Ovary (tissue), 3 donors: Measurements from ENCODE around the gene ERC1.

Experiments used
- EP300 ChIP-seq: sonication (generic); formaldehyde crosslinking; IDR thresholded peaks from one replicate; pipeline ENCODE4 v1.6.1; 2017; ENCODE audit warnings: antibody characterized with exemption
- POLR2A ChIP-seq: fragments of 450-650 bp; IDR thresholded peaks from one replicate; pipeline ENCODE4 v1.6.1; 2017; ENCODE audit warnings: antibody characterized with exemption, mild to moderate bottlenecking, moderate library complexity
- TF ChIP-seq, protein P1 (sequence below), 3 donors: fragments of 450-650 bp in 2 of 3; fragments of 200-600 bp in 1 of 3; IDR thresholded peaks; one replicate each; pipeline versions ENCODE4 v1.5.1 to v1.8.0; 2016 to 2022; ENCODE audit warnings: antibody characterized with exemption in 3 of 3, mild to moderate bottlenecking in 1 of 3
- donor health status: DM: no; HTN: no; CAD: no.

DNA sequence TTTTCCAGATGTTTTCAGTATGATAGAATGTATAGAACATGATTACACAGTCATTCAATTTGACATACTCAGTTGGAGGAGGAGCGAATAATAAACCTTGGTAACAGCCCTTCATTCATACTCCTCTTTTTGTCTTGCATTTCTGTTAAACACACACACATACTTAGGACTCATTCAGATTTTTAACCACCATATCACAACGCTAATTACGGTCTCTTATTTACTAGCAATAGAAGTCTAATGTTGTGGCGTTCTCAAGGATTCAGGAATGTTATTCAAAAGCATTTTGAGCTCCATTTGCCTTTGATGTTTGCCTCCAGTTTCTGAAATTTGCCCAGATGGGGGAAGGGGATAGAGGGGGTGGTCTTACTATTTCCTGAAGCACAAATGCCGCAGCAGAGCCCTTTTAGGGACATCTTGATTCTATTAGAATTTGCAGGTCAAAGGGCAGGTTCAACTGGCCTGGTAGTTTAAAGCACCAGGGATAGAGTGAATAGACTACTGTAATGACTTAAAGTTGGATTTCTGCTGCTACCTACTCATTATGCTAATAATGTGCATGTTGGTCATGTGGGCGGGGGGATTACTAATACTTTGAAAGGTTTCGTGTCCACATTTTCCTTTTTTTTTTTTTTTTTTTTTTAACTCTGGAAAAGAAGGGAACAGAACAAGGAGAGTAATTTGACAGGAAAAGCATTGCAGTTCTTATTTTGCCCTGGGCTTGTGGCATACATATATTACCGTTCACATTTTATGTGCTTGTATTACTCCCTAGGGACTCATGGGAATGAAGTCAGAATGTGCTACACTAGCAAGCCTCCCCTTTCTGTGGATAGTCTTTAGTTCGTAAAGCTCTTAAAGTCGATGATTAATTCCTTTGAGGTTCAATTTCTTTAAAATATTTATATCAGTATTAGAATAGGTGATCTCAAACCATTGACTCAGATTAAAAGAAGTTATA is 376.6 kb downstream of the ERC1 start:
- TF ChIP-seq EP300 (no peak), POLR2A (no peak)
- TF ChIP-seq, protein P1, sequence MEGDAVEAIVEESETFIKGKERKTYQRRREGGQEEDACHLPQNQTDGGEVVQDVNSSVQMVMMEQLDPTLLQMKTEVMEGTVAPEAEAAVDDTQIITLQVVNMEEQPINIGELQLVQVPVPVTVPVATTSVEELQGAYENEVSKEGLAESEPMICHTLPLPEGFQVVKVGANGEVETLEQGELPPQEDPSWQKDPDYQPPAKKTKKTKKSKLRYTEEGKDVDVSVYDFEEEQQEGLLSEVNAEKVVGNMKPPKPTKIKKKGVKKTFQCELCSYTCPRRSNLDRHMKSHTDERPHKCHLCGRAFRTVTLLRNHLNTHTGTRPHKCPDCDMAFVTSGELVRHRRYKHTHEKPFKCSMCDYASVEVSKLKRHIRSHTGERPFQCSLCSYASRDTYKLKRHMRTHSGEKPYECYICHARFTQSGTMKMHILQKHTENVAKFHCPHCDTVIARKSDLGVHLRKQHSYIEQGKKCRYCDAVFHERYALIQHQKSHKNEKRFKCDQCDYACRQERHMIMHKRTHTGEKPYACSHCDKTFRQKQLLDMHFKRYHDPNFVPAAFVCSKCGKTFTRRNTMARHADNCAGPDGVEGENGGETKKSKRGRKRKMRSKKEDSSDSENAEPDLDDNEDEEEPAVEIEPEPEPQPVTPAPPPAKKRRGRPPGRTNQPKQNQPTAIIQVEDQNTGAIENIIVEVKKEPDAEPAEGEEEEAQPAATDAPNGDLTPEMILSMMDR (IDR thresholded peaks at IDR 0.05), result no peak
